ENCODE data around the gene GABBR2.

Gene GABBR2

GRCh38 chr9:98316445-98317133 is 392.1 kb downstream of the GABBR2 start:
- H3K4me1 ChIP-seq = no peaks in the 10 kb centered on the region
- H3K9me3 ChIP-seq (ENCODE audit: control insufficient read depth, low read length) = no peaks in the 10 kb centered on the region
- no peaks in the 10 kb centered on the region for H3K36me3 ChIP-seq (ENCODE audit: control insufficient read depth, insufficient read depth, low read length)
- no peak for TF ChIP-seq CTCF (IDR thresholded peaks at IDR 0.05)
- H3K9ac ChIP-seq = no peak overlapping the region
- H3K79me2 ChIP-seq = no peaks in the 10 kb centered on the region
- no peaks in the 10 kb centered on the region for H3K27me3 ChIP-seq (ENCODE audit: control insufficient read depth, insufficient read depth, low read length)
- H3K4me3 ChIP-seq (ENCODE audit: low read depth, low read length) = no peak overlapping the region
- H3K27ac ChIP-seq = no peak overlapping the region
- H2AFZ ChIP-seq = no peak overlapping the region
- no peak overlapping the region for H3K4me2 ChIP-seq (ENCODE audit: low read length)

- no peak overlapping the region for H2AFZ ChIP-seq
- H3K4me2 ChIP-seq (ENCODE audit: low read length) = no peak overlapping the region
- no peaks in the 10 kb centered on the region for H3K27me3 ChIP-seq (ENCODE audit: control insufficient read depth, insufficient read depth, low read length)
- no peaks in the 10 kb centered on the region for H3K4me1 ChIP-seq
- no peaks in the 10 kb centered on the region for H3K79me2 ChIP-seq
- peak; percentile 72 for TF ChIP-seq CTCF (IDR thresholded peaks at IDR 0.05)
- no peaks in the 10 kb centered on the region for H3K36me3 ChIP-seq (ENCODE audit: control insufficient read depth, insufficient read depth, low read length)
- no peak overlapping the region for H3K4me3 ChIP-seq (ENCODE audit: low read depth, low read length)
- H3K27ac ChIP-seq = no peak overlapping the region
- H3K9me3 ChIP-seq (ENCODE audit: control insufficient read depth, low read length) = no peaks in the 10 kb centered on the region
- no peak overlapping the region for H3K9ac ChIP-seq
These were observed 393.1 kb downstream of the GABBR2 start for GRCh38 chr9:98315551-98316060.

GRCh38 chr9:98315067-98315453 is 393.7 kb downstream of the GABBR2 start:
- Histone ChIP-seq H3K79me2 (no peaks in the 10 kb centered on the region), H3K4me1 (no peaks in the 10 kb centered on the region), H3K27ac (no peak overlapping the region), H3K9ac (no peak overlapping the region), H3K27me3 (ENCODE audit: control insufficient read depth, insufficient read depth, low read length) (no peaks in the 10 kb centered on the region), H2AFZ (no peak overlapping the region), H3K36me3 (ENCODE audit: control insufficient read depth, insufficient read depth, low read length) (no peaks in the 10 kb centered on the region), H3K4me2 (ENCODE audit: low read length) (no peak overlapping the region), H3K4me3 (ENCODE audit: low read depth, low read length) (no peak overlapping the region), H3K9me3 (ENCODE audit: control insufficient read depth, low read length) (no peaks in the 10 kb centered on the region)
- TF ChIP-seq CTCF (IDR thresholded peaks at IDR 0.05) = no peak

GRCh38 chr9:98314381-98315066 is 394.2 kb downstream of the GABBR2 start:
- no peak overlapping the region for H3K9ac ChIP-seq
- H3K27me3 ChIP-seq (ENCODE audit: control insufficient read depth, insufficient read depth, low read length) = no peaks in the 10 kb centered on the region
- no peak overlapping the region for H3K27ac ChIP-seq
- no peaks in the 10 kb centered on the region for H3K4me1 ChIP-seq
- no peak for TF ChIP-seq CTCF (IDR thresholded peaks at IDR 0.05)
- H3K9me3 ChIP-seq (ENCODE audit: control insufficient read depth, low read length) = no peaks in the 10 kb centered on the region
- no peak overlapping the region for H3K4me3 ChIP-seq (ENCODE audit: low read depth, low read length)
- no peaks in the 10 kb centered on the region for H3K79me2 ChIP-seq
- no peak overlapping the region for H3K4me2 ChIP-seq (ENCODE audit: low read length)
- no peaks in the 10 kb centered on the region for H3K36me3 ChIP-seq (ENCODE audit: control insufficient read depth, insufficient read depth, low read length)
- H2AFZ ChIP-seq = no peak overlapping the region
